Activated naive CD4-positive, alpha-beta T cell treated with anti-CD3 and anti-CD28 coated beads for 36 hours (primary cell): ENCODE measurements around the gene AP2A2. TPM values are rescaled to one million over a fixed set of nuclear protein-coding genes. Genes with fewer than 3 reads are reported as not detected.

Experiments
- CTCF ChIA-PET: fragments of 350-600 bp; sonication (Branson Sonifier 250); formaldehyde crosslinking; loops from one replicate; lab custom pipeline; 2021; ENCODE audit warnings: antibody characterized with exemption; lab: Charles Lee
- DNase-seq: peaks from one replicate; pipeline ENCODE4 v3.0.0-alpha.2; 2020
- H3K27ac Mint-ChIP-seq: one replicate; pipeline ENCODE4 v1.8.0; 2021; ENCODE audit warnings: mild to moderate bottlenecking, mixed read lengths
- H3K27me3 Mint-ChIP-seq: one replicate; pipeline ENCODE4 v1.8.0; 2021; ENCODE audit warnings: low read depth, mixed read lengths
- H3K36me3 Mint-ChIP-seq: one replicate; pipeline ENCODE4 v1.8.0; 2021; ENCODE audit warnings: low read depth, mixed read lengths
- H3K4me1 Mint-ChIP-seq: one replicate; pipeline ENCODE4 v1.8.0; 2021; ENCODE audit warnings: low read depth, mixed read lengths
- H3K4me3 Mint-ChIP-seq: one replicate; pipeline ENCODE4 v1.8.0; 2021; ENCODE audit warnings: mild to moderate bottlenecking, moderate library complexity, mixed read lengths
- H3K9me3 Mint-ChIP-seq: one replicate; pipeline ENCODE4 v1.8.0; 2021; ENCODE audit warnings: mixed read lengths
- intact Hi-C: fragments of 100-400 bp; cut with micrococcal nuclease; formaldehyde crosslinking; loops from one replicate; pipeline ENCODE4 v1.15.1; 2023
- total RNA-seq, 2 experiments: library from RNA; stranded (reverse); gene quantifications; one replicate each; pipeline ENCODE4 v1.2.3, GENCODE V29; 2021

The AP2A2 gene
- total RNA-seq, 2 experiments from 2014 or later = 34.6 to 36.6 TPM

GRCh38 chr11:1029654-1030053, 104.0 kb downstream of the AP2A2 start:
- Mint-ChIP-seq H3K36me3 (no peaks in the 10 kb centered on the region), H3K9me3 (peaks cover 3% of the 10 kb centered on the region), H3K27me3 (no peaks in the 10 kb centered on the region), H3K4me1 (no peaks in the 10 kb centered on the region), H3K27ac (no peak overlapping the region), H3K4me3 (no peak overlapping the region)
- intact Hi-C loops = no loop called here
- CTCF ChIA-PET = no interaction called here
- no peak for DNase-seq

GRCh38 chr11:1030086-1030485, 104.4 kb downstream of the AP2A2 start:
- Mint-ChIP-seq H3K4me1 (no peaks in the 10 kb centered on the region), H3K36me3 (no peaks in the 10 kb centered on the region), H3K9me3 (peaks cover 3% of the 10 kb centered on the region), H3K27me3 (no peaks in the 10 kb centered on the region), H3K27ac (no peak overlapping the region), H3K4me3 (no peak overlapping the region)
- intact Hi-C loops = no loop called here
- DNase-seq = no peak
- CTCF ChIA-PET = no interaction called here

GRCh38 chr11:1030556-1030955, 104.9 kb downstream of the AP2A2 start:
- Mint-ChIP-seq H3K4me3 (no peak overlapping the region), H3K27ac (no peak overlapping the region), H3K27me3 (no peaks in the 10 kb centered on the region), H3K4me1 (no peaks in the 10 kb centered on the region), H3K9me3 (peaks cover 3% of the 10 kb centered on the region), H3K36me3 (no peaks in the 10 kb centered on the region)
- intact Hi-C loops = no loop called here
- CTCF ChIA-PET = no interaction called here
- DNase-seq = no peak

- H3K36me3 Mint-ChIP-seq = no peaks in the 10 kb centered on the region
- no peak overlapping the region for H3K4me3 Mint-ChIP-seq
- H3K27me3 Mint-ChIP-seq = no peaks in the 10 kb centered on the region
- intact Hi-C loops = no loop called here
- peaks cover 3% of the 10 kb centered on the region for H3K9me3 Mint-ChIP-seq
- no peaks in the 10 kb centered on the region for H3K4me1 Mint-ChIP-seq
- CTCF ChIA-PET = no interaction called here
- no peak for DNase-seq
- no peak overlapping the region for H3K27ac Mint-ChIP-seq
Observed at GRCh38 chr11:1031121-1031899, 105.6 kb downstream of the AP2A2 start.

GRCh38 chr11:1032310-1032891, 106.7 kb downstream of the AP2A2 start:
- Mint-ChIP-seq H3K9me3 (peaks cover 3% of the 10 kb centered on the region), H3K4me1 (no peaks in the 10 kb centered on the region), H3K4me3 (no peak overlapping the region), H3K36me3 (no peaks in the 10 kb centered on the region), H3K27me3 (no peaks in the 10 kb centered on the region), H3K27ac (no peak overlapping the region)
- intact Hi-C loops = no loop called here
- no peak for DNase-seq
- CTCF ChIA-PET = no interaction called here

- no peak overlapping the region for H3K4me3 Mint-ChIP-seq
- peaks cover 3% of the 10 kb centered on the region for H3K9me3 Mint-ChIP-seq
- H3K27me3 Mint-ChIP-seq = no peaks in the 10 kb centered on the region
- no peaks in the 10 kb centered on the region for H3K36me3 Mint-ChIP-seq
- H3K27ac Mint-ChIP-seq = no peak overlapping the region
- intact Hi-C loops = no loop called here
- DNase-seq = no peak
- no peaks in the 10 kb centered on the region for H3K4me1 Mint-ChIP-seq
- CTCF ChIA-PET = no interaction called here
Observed at GRCh38 chr11:1033016-1033798, 107.5 kb downstream of the AP2A2 start.

GRCh38 chr11:1034001-1034400, 108.3 kb downstream of the AP2A2 start:
- intact Hi-C loops = no loop called here
- CTCF ChIA-PET = no interaction called here
- Mint-ChIP-seq H3K27me3 (no peaks in the 10 kb centered on the region), H3K36me3 (no peaks in the 10 kb centered on the region), H3K9me3 (peaks cover 3% of the 10 kb centered on the region), H3K27ac (no peak overlapping the region), H3K4me3 (no peak overlapping the region), H3K4me1 (no peaks in the 10 kb centered on the region)
- DNase-seq = no peak

- no peak for DNase-seq
- Mint-ChIP-seq H3K36me3 (no peaks in the 10 kb centered on the region), H3K9me3 (peaks cover 3% of the 10 kb centered on the region), H3K4me1 (no peaks in the 10 kb centered on the region), H3K27ac (no peak overlapping the region), H3K4me3 (no peak overlapping the region), H3K27me3 (no peaks in the 10 kb centered on the region)
- CTCF ChIA-PET = no interaction called here
- intact Hi-C loops = no loop called here
Observed at GRCh38 chr11:1034456-1035295, 109.0 kb downstream of the AP2A2 start.

GRCh38 chr11:1035577-1036283, 110.1 kb downstream of the AP2A2 start:
- CTCF ChIA-PET = no interaction called here
- H3K9me3 Mint-ChIP-seq = peaks cover 3% of the 10 kb centered on the region

GRCh38 chr11:1036303-1036923, 110.7 kb downstream of the AP2A2 start, which contains the start of gene MUC6:
Gene MUC6 (minus strand): TSS chr11:1036718. CDS start chr11:1036655, 63 bp downstream.
- CTCF ChIA-PET = no interaction called here
- Mint-ChIP-seq H3K4me1 (no peaks in the 10 kb centered on the region), H3K36me3 (no peaks in the 10 kb centered on the region), H3K4me3 (no peak within 1 kb of the TSS), H3K9me3 (peaks cover 3% of the 10 kb centered on the region), H3K27me3 (no peaks in the 10 kb centered on the region), H3K27ac (no peak within 1 kb of the TSS)
- intact Hi-C loops = no loop called here
- DNase-seq = no peak

More at GRCh38 chr11:1035577-1036283, 110.1 kb downstream of the AP2A2 start:
- DNase-seq = no peak
- no peaks in the 10 kb centered on the region for H3K4me1 Mint-ChIP-seq
- no peak overlapping the region for H3K27ac Mint-ChIP-seq
- intact Hi-C loops = no loop called here
- no peaks in the 10 kb centered on the region for H3K36me3 Mint-ChIP-seq
- no peaks in the 10 kb centered on the region for H3K27me3 Mint-ChIP-seq
- no peak overlapping the region for H3K4me3 Mint-ChIP-seq

GRCh38 chr11:1036931-1037330, 111.3 kb downstream of the AP2A2 start:
- H3K4me1 Mint-ChIP-seq = no peaks in the 10 kb centered on the region
- no peaks in the 10 kb centered on the region for H3K27me3 Mint-ChIP-seq
- H3K27ac Mint-ChIP-seq = no peak overlapping the region
- H3K9me3 Mint-ChIP-seq = peaks cover 3% of the 10 kb centered on the region
- no peak overlapping the region for H3K4me3 Mint-ChIP-seq
- no peaks in the 10 kb centered on the region for H3K36me3 Mint-ChIP-seq
- DNase-seq = no peak
- intact Hi-C loops = no loop called here
- CTCF ChIA-PET = no interaction called here
